ENCODE results near the gene BMP6.

BMP6 gene

GRCh38 chr6:7734707-7735383, 8.9 kb downstream of the BMP6 start:
- no peak for TF ChIP-seq CTCF (conservative IDR thresholded peaks at IDR 0.05)
- TF ChIP-seq ZFX (IDR thresholded peaks at IDR 0.05), result no peak
- H3K27ac ChIP-seq, result no peak overlapping the region

GRCh38 chr6:7737106-7737505, 11.2 kb downstream of the BMP6 start:
- H3K27ac ChIP-seq, result no peak overlapping the region
- TF ChIP-seq ZFX (IDR thresholded peaks at IDR 0.05), result no peak
- no peak for TF ChIP-seq CTCF (conservative IDR thresholded peaks at IDR 0.05)

- TF ChIP-seq CTCF (conservative IDR thresholded peaks at IDR 0.05) (no peak), ZFX (IDR thresholded peaks at IDR 0.05) (no peak)
- no peak overlapping the region for H3K27ac ChIP-seq
Measured at GRCh38 chr6:7737867-7738266, 12.0 kb downstream of the BMP6 start.

GRCh38 chr6:7742223-7742785, 16.4 kb downstream of the BMP6 start:
- no peak for TF ChIP-seq ZFX (IDR thresholded peaks at IDR 0.05)
- no peak for TF ChIP-seq CTCF (conservative IDR thresholded peaks at IDR 0.05)

GRCh38 chr6:7745942-7746341, 20.0 kb downstream of the BMP6 start:
- H3K27ac ChIP-seq, result no peak overlapping the region
- TF ChIP-seq CTCF (conservative IDR thresholded peaks at IDR 0.05) (no peak), ZFX (IDR thresholded peaks at IDR 0.05) (no peak)

More at GRCh38 chr6:7742223-7742785, 16.4 kb downstream of the BMP6 start:
- H3K27ac ChIP-seq, result no peak overlapping the region

- H3K27ac ChIP-seq, result no peak overlapping the region
- TF ChIP-seq ZFX (IDR thresholded peaks at IDR 0.05) (no peak), CTCF (conservative IDR thresholded peaks at IDR 0.05) (no peak)
Measured at GRCh38 chr6:7747016-7747415, 21.1 kb downstream of the BMP6 start.

- no peak for TF ChIP-seq CTCF (conservative IDR thresholded peaks at IDR 0.05)
- TF ChIP-seq ZFX (IDR thresholded peaks at IDR 0.05), result no peak
- no peak overlapping the region for H3K27ac ChIP-seq
Measured at GRCh38 chr6:7747433-7747832, 21.5 kb downstream of the BMP6 start.

All from C4-2B (cell line).